ENCODE results near the gene PRELID3B.

The PRELID3B gene

GRCh38 chr20:59006864-59007664, 35.5 kb downstream of the PRELID3B start, which contains the start of gene CTSZ:
CTSZ (minus strand) TSS chr20:59007254; CDS start chr20:59007128, 126 bp downstream.
- DNase-seq, result no peak

- DNase-seq, result no peak
Measured at GRCh38 chr20:59006167-59006863, 36.3 kb downstream of the PRELID3B start.

DNA sequence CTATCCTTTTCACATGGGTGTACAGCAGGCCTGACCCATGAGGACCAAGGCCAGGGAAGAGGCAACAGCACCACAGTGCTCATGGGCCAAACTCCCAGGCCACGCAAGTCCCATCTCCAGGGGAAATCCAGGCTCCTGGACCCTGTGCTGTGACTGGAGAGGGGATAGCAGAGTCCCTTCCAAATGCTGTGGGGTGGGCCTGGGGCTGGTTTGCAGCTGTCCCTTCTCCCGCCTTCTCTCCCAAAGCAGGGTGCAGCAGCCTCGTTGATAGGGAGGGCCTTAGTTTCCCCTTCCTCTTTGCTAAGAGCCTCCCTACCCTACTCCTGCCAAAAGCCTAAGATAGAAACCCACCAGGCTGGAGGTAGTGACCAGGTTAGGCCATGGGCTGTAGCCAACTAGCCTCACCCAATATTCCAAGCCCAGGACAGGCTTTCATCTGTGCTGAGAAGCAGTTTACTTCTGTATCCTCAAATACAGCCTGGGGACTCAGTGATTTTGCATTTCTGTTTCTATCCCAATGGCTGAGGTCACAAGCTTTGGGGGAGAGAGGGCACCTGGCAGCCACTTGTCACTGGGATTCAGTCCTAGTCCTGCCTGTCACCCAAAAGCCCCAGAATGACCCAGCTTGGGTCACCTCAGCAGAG, 36.9 kb downstream of the PRELID3B start:
- no peak for DNase-seq

- no peak for DNase-seq
Measured at GRCh38 chr20:59004763-59005522, 37.6 kb downstream of the PRELID3B start.

- DNase-seq, result no peak
Measured at GRCh38 chr20:59004493-59004762, 38.2 kb downstream of the PRELID3B start.

DNA sequence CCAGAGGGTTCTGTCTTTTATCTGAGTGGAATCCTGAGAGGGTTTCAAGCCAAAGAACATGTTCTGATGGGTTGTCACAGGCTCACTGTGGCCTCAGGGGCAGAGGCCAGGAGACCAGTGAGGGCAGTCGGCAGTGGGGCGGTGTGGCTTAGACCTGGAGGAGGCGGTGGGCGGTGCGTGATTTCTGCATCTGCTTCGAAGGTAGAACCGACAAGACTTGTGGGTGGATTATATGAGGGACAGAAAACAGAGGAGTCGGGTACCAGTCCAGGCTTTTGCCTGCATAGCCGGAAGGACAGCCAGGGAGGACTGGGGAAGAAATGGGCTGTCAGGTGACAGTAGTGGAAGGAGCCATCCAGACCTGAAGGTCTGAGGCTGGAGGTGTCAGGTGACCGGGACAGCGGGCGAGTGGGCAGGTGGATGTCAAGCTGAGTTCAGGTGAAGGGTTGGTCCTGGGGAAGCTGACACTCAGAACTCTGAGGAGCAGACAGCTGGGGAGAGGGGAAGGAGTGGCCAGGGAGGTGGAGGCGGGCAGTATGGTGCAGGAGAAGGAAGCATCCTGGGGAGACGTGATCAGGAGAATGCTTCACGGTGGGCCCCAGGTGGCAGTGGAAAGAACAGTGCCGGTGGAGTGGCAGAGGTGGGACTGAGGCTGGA, 38.6 kb downstream of the PRELID3B start:
- DNase-seq, result no peak

DNA sequence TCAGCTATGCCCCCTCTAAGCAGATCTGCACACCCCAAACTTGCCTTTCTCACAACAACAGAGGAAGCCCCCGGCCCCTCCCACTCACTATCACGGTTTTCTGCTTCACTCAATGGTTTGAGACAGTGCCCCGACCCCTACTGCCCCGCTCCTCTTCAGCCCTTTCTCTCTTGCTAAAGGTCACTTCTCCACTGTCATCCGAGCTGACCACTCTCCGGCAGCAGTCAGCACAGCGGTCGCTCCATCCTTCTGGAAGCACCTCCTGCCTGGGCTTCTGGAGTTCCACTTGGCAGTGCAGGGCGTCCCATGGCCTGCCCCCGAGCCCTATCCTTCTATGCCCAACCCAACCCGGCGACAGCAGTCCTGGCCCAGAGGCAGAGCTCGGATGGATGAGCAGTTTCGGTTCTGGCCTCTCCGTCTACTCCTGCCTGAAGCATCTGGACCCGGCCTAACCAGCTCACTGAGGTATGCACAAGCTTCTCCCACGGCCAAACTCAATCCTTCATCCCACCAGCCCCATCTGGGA, 39.6 kb downstream of the PRELID3B start:
- DNase-seq, result no peak

- DNase-seq, result no peak
Measured at GRCh38 chr20:59002388-59002787, 40.2 kb downstream of the PRELID3B start.

DNA sequence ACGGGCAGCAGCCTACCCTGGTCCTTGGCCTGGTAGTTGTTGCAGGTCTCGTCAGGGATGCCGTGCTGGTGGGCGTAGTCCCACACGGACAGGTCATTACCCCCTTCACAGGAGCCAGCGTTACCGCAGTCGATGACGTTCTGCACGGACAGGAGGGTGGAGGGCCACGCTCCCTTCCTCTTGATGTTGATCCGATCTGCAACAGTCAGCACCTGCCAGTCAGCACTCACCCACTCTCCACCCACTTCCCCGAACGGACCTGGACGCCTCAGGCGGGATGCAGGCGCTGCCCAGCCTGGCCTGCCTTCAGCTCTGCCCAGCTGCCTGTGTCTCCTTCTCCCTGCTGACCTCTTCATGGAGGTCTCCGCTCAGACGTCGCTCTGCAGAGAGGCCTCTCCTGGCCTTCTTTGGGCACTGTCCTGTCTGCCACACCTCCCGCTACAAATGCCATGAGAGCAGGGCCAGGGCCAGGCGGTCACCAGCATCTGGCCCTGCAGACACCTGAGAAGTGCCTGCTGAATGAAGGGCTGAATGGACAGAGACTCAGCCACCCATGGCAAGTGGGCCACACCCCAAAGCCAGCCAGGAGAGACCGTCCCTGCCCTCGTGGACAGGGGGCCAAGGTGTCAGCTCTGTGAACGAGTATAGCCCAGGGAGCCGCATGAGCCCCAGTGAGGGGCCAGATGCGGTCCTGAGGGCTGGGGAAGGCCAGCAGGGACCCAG, 41.0 kb downstream of the PRELID3B start:
- no peak for DNase-seq

- DNase-seq, result no peak
Measured at GRCh38 chr20:59001068-59001448, 41.5 kb downstream of the PRELID3B start.

GRCh38 chr20:59000326-59000725, 42.3 kb downstream of the PRELID3B start:
- DNase-seq, result no peak

DNA sequence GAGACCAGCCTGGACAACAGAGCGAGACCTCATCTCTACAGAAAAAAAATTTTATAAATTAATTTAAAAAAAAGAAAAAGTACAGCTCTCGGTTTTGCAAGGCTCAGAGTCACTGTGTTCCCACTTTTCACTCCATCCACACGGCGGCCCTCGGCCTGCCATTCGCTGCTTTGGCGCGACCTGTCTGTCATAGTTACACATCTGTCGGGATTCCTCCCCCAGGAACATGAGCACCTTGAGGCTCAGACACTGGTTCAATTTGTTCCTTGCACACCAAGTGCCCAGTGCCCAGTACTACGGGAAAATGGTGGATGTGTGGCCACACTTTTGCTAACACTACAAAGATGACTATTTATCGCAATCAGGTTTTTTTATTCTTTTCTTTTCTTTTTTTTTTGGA, 43.9 kb downstream of the PRELID3B start:
- no peak for DNase-seq

GRCh38 chr20:58997141-58997770, 45.3 kb downstream of the PRELID3B start:
- DNase-seq, result no peak

- DNase-seq, result no peak
Measured at GRCh38 chr20:58996226-58996611, 46.4 kb downstream of the PRELID3B start.

DNA sequence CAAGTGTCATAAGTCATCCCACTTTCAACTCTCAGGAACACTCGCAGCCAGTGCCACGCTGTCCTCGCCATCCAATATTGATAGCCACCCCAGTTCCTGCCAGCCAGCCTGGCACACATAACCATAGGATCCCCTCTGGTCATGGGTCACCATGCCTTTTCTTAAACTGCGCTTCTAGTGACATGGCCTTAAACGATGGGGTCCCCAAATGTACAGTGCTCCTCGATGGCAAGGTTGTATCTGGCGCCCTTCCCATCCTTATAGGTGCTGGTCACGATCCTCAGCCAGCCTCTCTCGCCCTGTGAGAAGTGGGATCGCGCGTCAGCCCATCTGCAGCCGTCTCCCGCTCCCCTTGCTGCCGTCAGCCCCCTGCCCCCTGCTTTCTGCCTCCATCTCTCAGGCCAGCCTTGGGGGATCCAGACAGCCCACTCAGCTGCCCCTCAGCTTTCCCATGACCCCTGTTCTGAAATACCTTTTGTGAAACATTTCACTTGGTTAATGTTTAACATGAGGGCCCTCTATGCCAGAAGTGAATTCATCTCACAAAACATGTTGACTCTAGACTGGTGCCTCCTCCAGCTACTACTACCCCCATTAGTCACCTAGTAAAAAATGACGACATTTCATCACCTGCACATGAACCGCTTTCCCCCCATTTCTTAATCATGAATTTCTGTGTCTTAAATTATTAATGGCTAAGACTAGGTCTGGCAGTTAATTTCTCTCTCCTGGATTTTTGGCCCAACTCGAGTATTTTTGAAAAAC, 46.9 kb downstream of the PRELID3B start:
- no peak for DNase-seq

GRCh38 chr20:58994390-58995159, 48.0 kb downstream of the PRELID3B start:
- no peak for DNase-seq

DNA sequence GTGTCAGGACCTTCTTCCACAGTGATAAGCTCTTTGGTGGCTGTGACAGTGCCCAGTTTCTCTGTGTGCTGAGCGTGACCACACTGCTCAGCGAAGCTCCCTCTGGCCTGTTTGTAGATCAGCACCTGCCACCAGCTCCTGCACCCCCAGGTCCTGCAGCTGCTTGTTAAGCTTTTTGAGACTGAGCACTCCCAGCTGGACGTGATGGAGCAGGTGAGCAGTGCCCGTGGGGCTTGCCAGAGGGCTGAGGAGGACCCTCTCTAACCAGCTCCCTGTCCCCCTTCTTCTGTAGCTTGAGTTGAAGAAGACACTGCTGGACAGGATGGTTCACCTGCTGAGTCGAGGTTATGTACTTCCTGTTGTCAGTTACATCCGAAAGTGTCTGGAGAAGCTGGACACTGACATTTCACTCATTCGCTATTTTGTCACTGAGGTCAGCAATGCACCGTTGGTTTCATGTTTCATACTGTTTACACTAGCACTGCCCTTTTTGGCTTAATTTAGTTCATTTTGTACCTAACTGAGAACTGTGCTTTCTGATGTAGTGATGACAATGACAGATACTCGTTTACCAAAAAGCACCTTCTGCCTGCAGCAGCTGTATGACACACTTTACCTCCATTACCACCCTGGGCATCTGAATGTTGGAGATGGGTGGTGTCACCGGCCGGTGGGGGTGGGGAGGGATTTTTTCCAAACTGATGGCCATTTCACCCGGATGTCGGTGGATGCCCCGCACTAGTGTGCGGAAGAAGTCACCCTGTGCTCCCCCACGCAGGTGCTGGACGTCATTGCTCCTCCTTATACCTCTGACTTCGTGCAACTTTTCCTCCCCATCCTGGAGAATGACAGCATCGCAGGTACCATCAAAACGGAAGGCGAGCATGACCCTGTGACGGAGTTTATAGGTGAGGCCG, 49.0 kb downstream of the PRELID3B start:
- no peak for DNase-seq

DNA sequence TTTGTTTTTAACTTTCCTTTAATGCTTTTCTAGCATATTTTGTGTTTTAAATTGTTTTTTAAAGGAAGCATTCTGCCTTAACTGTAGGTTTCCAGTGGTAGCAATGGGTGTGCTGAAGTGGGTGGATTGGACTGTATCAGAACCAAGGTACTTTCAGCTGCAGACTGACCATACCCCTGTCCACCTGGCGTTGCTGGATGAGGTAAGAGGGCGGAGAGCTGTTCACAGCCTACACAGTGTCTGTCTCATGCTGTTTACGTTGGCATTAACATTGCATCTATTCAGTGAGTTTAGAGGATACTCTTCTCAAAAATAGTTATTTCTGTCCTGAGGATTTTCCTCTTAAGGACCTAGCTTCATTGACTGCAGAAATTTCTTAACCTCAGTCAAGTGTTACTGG, 49.7 kb downstream of the PRELID3B start:
- no peak for DNase-seq

GRCh38 chr20:58991715-58992114, 50.9 kb downstream of the PRELID3B start:
- no peak for DNase-seq

Measured in NCI-H2227 treated with DMSO at 0.1 percent for 48 hours (cell line).